ENCODE data around the gene LAMA2.
A peak's percentile ranks its signal among the peaks of the same experiment; 100 is the strongest.

LAMA2 gene

DNA sequence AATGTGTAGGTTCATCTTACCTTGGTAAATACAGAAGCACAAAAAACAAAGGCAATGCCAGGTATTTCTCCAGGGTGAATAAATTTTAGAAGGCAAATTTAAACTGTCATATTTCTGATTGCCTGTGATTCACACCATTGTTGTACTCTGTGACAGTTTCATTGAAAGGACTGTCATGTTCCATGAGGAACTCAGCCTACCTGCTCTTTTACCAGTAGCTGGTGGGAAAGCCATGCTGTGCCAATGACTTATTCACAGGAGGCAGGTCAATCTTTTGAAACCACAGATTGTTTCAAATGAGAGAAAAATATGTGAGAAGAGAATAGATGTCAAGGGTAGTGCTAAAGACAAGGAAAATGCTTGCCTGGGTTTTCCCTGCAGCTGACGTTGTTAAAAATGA, 206.4 kb downstream of the LAMA2 start:
- no peak for DNase-seq (ENCODE audit: low spot score)

DNA sequence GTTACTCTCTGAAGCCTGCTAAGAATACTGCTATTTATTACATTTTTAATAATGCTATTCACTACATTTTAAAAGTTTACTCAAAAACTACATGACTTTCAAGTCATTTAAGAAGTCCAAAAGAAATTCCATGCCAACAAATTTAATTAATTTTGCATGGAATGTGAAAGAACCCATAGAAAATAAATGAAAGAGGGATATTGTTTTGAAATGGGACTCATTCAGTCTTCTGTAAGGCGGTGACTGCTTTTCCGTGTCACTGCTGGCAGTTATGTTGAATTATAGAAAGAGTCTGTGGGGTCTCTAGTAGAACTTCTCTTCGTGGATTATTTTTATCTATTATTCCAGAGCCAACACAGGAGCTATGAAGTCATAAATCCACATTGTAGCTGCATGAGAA, 211.2 kb downstream of the LAMA2 start:
- peak; percentile 45 for DNase-seq (ENCODE audit: low spot score)

- no peak for DNase-seq (ENCODE audit: low spot score)
Observed at GRCh38 chr6:129096651-129097290, 213.8 kb downstream of the LAMA2 start.

GRCh38 chr6:129098061-129098553, 215.2 kb downstream of the LAMA2 start:
- no peak for DNase-seq (ENCODE audit: low spot score)

GRCh38 chr6:129099696-129100095, 216.8 kb downstream of the LAMA2 start:
- no peak for DNase-seq (ENCODE audit: low spot score)

DNA sequence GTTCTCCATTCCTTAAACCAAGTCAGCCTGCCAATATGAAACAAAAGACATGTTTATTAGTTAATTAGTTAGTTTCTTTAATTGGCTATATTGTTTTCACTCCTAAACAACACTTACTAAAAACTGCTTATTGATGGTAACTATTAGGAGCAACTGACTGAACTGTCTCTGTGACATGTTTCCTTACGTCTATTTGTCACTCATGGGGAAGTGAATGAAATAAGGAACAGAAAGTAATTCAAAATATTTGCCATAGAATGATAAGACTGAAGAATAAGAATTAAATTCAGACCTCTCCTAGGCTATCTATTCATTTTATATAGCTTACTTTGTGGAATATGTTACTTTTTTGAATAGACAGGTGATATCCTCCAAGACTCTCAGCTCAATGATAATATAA, 217.2 kb downstream of the LAMA2 start:
- no peak for DNase-seq (ENCODE audit: low spot score)

DNA sequence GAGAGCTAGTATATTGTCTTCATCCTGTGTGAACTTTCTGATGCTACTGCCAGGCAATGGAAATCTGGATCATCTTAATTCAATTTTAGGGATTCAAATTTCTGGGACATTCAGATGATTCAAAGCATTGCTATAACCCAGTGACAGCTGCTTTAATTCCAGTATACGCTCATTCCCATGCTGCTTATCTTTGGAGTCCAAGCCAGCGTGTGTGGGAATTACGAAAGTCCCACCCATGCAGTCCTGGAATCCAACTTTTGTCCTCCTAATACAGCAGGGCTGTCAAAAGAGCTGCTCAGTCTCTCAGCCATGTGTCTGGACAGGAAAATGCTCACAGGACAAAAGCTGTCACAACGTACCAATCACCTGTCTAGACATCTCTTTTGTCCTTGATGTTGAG, 219.8 kb downstream of the LAMA2 start:
- DNase-seq (ENCODE audit: low spot score) = no peak

- DNase-seq (ENCODE audit: low spot score) = no peak
Observed at GRCh38 chr6:129104131-129104530, 221.2 kb downstream of the LAMA2 start.

DNA sequence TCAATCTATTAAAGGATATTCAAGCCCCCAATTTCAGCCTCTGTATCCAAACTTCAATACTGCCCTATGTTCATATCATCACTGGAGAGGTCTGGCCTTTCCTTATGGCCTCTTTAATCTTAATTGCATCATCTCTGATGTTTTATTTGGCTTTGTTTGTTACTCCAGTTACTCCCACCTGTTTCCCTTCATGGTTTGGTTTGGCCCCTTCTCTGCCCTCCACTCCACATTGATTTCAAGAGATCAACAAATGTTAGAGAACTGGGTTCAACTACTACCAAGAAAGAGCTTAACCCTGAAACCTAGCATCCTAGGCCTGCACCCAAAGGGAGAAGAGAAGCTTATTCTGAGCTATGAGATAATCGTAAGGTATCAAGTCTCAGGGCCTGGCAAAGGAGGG, 221.6 kb downstream of the LAMA2 start:
- no peak for DNase-seq (ENCODE audit: low spot score)

GRCh38 chr6:129105035-129105434, 222.1 kb downstream of the LAMA2 start:
- no peak for DNase-seq (ENCODE audit: low spot score)

DNA sequence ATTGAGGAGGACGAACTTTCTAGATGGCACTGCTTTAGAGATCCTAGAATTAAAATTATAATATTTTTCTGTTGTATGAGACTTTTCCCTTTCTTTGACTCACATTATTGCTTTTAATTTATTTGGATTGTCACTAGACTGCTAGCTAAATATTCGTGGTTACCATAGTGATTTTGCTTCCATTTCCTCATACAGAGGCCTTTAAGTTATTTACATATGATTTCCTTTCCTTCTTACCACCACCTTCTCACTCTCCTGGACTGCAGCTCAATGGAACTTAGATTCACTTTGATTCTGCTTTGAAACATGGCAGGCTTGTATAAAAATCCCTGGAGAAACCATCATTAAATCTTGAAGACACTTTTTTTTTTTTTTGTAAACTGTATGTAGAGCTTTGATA, 222.9 kb downstream of the LAMA2 start:
- no peak for DNase-seq (ENCODE audit: low spot score)

- no peak for DNase-seq (ENCODE audit: low spot score)
Observed at GRCh38 chr6:129108337-129108736, 225.4 kb downstream of the LAMA2 start.

DNA sequence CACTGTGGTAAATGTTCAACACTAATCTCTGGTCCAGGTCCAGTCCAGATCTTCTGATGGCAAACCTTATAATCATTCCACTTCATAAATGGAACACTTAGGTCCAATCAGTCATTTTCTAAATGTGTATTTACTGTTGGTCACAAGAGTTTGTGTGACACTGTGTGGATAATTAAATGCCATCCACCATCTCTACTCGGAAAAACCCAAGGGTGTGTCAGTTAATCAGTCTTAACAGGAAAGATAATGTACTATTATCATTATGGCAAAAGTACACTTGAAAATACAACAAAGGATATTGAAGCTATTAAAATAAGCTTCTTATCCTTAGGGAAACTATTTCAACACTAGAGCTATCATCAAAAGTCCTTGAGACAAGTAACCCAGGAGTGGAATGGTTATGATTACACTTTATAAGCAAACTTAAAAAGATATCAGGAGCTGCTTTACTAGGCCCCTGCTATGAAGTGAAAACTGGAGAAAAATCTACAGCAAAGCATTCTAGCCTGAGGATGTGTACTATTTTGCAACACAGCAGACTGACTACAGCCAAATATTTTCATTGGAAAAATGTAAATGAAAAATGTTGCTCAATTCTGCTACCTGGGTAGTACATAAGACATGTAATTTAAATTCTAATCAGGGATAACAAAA, 227.9 kb downstream of the LAMA2 start:
- no peak for DNase-seq (ENCODE audit: low spot score)

DNA sequence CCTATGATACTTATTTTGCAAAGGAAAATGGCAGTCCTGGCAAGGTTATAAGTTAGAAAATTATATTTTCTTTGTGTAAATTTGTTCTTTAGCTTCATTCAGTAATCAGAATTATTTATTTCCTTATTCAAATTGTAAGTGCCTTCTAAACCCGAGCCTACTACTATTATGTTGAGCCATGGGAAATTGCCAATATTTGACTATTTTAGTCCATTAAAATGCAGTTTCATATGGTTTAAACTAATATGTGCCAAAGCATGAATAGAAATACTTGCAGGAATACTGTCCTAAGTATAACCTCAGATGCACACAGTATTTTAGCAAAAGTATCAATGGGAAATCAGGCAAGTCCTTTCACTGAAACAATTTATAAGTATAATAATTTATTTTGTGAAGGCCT, 228.4 kb downstream of the LAMA2 start:
- no peak for DNase-seq (ENCODE audit: low spot score)

DNA sequence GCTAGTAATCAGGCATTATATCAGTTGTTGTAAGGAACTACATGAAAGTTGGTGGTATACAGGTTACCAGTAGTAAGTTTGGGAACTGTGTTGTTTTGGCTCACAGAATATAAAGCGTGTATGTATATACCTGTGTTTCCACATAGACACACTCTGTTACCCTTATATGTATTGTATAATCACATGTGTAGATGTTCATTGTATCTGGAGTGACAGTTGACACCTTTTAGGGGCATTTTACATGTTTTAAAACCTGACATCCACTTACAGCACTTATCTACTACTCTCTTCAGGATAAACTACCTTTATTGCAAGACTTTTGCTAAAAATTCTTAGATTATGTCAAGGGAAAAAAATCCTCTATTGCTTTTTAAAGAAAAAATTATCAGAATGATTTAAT, 228.9 kb downstream of the LAMA2 start:
- no peak for DNase-seq (ENCODE audit: low spot score)

- DNase-seq (ENCODE audit: low spot score) = no peak
Observed at GRCh38 chr6:129112591-129112990, 229.7 kb downstream of the LAMA2 start.

- no peak for DNase-seq (ENCODE audit: low spot score)
Observed at GRCh38 chr6:129113637-129114036, 230.7 kb downstream of the LAMA2 start.

DNA sequence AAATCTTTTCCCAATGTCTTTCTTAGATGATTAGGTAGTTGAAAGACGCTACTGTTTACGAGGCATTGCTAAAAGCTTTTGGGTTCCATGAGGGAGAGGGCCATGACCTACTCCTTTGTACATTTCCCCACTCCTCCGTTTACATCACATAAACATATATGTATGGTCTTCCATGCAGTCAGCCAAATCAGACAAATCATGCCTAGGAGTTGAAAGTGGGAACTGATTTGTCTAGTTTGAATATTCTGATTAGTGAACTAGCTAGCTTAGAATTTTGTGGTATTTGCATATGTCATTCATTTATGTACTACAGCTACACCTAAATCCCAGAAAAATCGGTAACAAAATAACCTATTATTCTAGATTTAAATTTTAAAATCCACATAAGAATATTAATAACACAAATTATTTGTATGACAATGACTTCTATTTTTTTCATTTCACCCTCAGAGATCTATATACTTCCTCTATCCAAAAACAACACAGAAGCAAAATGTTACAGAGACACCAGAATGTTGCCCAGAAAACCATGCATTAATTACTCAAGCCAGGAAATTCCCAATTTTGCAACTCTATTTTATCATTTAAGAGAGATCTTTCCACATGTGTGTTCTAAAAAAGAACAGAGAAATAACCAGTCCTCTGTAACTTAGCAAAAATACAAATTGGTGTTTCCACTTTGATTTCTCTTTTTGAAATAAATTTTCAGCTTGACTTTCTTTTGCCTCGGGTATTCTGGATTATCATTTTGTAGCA, 231.9 kb downstream of the LAMA2 start:
- DNase-seq (ENCODE audit: low spot score) = no peak

- DNase-seq (ENCODE audit: low spot score) = no peak
Observed at GRCh38 chr6:129115471-129115870, 232.5 kb downstream of the LAMA2 start.

- DNase-seq (ENCODE audit: low spot score) = no peak
Observed at GRCh38 chr6:129117355-129117754, 234.4 kb downstream of the LAMA2 start.

- no peak for DNase-seq (ENCODE audit: low spot score)
Observed at GRCh38 chr6:129120856-129121638, 238.1 kb downstream of the LAMA2 start.

DNA sequence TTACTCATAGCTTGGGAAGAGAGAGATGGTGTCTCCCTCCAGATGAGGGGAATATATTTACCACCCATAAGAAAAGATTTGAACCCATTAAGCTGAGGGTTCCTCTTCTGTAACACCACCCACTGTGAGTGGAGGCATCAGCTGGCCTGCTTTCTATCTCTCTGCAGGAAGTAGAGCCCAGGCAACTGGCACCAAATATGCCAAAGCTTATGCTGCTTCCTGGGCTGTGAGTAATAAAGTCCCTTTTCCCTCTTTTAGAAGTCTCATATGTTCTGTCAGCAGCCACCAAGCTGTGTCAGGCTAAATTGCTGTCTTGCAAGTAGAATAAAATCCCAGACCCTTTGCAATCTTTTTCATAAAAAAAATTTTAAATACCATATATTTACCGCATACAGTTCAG, 241.4 kb downstream of the LAMA2 start:
- DNase-seq (ENCODE audit: low spot score) = no peak
